NCI-H82 treated with DMSO at 0.1 percent for 48 hours (cell line): ENCODE results near the gene MDM4.
"Not testable (repeated sequence)": the region's sequence is repeated elsewhere in the genome, so short reads cannot be mapped to it uniquely, and the experiment has no call there.

ENCODE experiments used
- DNase-seq: peaks from one replicate; lab custom pipeline; 2025; ENCODE audit not compliant: unreplicated experiment; lab: John Stamatoyannopoulos, UW

Gene MDM4

DNA sequence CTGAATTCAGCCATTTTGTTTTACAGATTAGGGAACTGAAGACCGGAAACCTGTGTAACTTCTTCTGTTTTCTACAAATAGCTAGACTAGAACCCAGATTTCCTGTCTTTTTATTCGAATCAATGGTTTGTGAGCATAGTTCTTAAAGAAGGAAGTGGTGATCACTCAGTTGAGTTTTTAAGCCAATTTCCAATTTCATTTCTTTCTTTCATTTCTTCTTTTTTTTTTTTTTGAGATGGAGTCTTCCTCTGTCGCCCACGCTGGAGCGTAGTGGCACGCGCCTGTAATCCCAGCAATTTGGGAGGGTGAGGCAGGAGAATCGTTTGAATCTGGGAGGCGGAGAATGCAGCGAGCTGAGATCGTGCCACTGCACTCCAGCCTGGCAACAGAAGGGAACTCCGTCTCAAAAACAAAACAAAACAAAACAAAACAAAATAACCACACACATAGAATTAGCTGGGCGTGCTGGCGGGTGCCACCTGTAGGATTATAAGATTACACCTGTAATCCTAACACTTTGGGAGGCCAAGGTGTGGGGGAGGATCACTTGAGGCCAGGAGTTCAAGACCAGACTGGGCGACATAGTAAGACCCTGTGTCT is 3.0 kb upstream of the MDM4 start:
- DNase-seq = no peak

- no peak for DNase-seq
These were observed 1.4 kb upstream of the MDM4 start for GRCh38 chr1:204514828-204515227.

- not testable (repeated sequence) for DNase-seq
These were observed 1.2 kb downstream of the MDM4 start for GRCh38 chr1:204517382-204517781.

DNA sequence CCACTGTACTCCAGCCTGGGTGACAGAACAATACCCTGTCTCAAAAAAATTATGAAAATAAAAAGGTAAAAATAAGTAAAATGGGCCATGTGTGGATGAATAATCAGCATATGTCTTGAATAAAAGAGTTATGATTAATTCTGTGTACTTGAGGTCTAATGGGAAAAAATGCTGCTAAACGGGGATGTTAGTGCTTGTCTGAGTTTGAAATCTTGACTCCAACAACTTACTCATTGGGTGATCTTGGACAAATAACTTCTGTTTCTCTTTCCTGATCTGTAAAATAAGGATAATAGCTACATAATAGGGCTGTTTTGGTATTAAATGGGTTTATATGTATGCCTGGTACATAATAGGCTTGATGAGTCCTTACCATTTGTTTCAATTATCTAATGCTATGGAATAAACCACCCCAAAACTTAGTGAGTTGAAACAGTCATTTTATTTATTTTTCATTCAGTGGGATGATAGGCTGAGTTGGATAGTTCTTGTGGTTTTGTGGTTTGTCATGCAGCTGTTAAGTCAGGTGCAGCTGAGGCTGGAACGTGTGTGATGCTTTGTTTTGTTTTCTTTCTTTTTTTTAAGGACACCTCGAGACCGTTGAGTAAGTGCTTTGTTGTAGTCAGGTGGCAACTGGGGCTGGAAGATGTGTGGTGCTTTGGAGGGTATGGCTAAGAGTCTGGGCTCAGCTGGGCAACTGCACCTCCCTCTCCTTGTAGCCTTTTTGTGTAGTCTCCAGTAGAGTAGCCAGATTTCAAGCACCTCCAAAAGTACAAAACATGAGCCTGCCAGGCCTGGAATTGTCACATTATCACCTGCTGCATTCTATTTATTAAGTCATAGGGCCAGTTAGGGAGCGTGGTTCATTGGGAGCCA is 4.9 kb downstream of the MDM4 start:
- no peak for DNase-seq

- DNase-seq = not testable (repeated sequence)
These were observed 5.8 kb downstream of the MDM4 start for GRCh38 chr1:204521941-204522521.

GRCh38 chr1:204523605-204524215 is 7.5 kb downstream of the MDM4 start:
- no peak for DNase-seq

DNA sequence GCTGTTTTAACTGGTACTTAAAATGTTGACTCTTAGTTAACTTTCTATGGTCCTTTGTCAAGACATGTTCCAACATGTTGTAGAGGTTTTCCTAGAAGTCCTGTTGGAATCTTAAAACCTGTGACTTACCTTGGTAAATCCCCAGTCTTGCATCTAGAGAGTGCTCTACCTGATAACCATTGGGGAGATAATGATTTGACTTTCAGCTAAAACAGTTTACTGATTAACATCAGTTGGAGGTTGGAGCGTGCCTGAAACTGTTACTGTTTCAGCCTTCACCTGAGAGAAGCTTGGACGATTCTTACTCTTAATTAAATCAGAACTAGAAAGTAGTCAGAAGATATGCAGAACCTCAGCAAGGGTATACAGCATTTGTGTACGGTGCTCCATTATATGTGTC is 8.8 kb downstream of the MDM4 start:
- no peak for DNase-seq

DNA sequence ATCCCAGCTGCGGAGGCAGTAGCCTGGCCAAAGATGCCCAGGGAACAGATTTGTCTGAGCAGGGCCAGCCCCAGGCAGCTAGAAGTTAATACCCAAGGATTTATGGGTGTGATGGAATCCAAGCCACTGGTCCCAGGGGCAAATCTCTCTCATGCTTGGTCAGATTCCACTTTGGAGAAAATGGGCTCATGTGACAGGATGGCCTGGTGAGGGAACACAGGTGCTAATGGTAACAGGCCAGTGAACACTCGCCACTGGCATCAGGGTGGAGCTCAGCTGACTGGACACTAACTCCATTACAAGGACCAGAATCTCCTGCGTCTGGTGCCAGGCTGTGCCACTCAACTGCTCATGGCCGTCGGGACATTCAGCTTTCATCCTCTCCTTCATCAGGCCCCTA is 12.0 kb downstream of the MDM4 start:
- no peak for DNase-seq

GRCh38 chr1:204528677-204529076 is 12.5 kb downstream of the MDM4 start:
- DNase-seq = no peak

DNA sequence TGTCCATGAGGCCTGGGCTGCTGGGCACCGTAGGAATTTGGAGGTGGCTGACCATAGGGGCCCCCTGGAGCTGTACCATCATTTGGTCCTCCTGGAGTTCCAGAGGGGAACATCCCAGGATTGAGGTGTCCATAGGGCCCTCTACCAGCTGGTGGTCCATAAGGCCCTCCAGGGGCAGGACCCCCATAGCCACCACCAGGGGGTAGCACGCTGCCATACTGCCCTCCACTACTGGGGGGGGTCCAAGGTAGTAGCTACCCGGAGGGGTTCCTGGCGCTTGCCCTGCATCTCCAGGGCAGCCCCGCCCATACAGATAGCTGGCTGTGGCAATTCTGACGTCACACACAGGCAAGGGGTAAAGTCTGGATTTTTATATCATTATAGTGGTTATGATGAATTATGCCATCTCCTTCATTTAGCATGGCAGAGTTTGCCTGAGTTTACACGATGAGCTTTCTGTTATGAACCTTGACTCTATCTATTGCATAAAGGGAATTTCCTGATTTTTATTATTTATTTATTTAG is 13.2 kb downstream of the MDM4 start:
- no peak for DNase-seq

DNA sequence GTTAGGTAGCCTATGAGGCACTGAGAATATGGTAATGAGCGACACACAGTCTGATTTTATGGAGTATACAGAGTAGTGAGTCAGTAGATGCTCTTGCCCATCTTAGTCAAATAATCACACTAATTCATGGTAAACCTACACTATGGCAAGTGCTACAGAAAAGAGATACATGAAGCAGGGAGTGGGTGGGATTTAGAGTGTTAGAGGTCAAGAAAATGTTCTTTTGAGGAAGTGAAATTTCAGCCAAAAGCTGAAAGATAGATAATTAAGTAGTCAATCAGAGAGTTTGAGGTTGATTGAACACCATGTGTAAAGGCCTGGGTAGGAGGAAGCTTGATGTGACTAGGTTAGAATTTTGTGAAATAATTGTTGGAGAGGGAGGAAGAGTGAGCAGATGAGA is 14.7 kb downstream of the MDM4 start:
- DNase-seq = no peak

GRCh38 chr1:204532832-204533231 is 16.6 kb downstream of the MDM4 start:
- DNase-seq = no peak

GRCh38 chr1:204541626-204542025 is 25.4 kb downstream of the MDM4 start:
- no peak for DNase-seq

DNA sequence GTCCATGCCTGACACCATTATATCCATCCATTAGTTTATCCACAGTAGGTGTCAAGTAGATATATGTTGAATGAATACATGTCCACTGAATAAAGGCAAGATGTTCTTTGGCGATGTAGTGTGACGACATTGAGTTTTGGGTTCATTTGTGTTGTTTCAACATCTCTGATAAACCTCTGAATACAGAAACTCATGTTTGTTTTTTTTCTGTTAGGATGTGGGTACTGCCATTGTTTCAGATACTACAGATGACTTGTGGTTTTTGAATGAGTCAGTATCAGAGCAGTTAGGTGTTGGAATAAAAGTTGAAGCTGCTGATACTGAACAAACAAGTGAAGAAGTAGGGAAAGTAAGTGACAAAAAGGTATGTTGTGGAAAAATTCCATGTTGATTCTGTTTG is 28.1 kb downstream of the MDM4 start:
- DNase-seq = no peak

DNA sequence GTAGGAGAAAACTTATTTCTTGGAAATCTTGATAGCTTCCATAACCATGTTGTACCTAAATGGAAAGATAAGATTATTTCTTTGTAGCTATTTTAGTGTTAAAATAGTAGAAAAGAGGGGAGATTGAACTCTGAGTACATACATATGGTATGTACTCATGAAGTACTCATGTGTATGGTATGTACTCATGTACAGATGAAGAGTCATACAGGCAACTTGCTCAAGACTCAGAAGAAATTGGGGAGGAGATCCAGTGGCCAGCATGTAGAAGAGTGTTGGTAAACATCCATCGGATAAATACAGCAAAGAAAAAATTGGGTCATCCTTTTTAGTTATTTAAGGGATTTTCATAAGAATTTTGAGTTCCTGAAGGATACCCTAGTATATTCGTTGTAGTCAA is 29.0 kb downstream of the MDM4 start:
- DNase-seq = no peak

- no peak for DNase-seq
These were observed 29.7 kb downstream of the MDM4 start for GRCh38 chr1:204545881-204546280.

DNA sequence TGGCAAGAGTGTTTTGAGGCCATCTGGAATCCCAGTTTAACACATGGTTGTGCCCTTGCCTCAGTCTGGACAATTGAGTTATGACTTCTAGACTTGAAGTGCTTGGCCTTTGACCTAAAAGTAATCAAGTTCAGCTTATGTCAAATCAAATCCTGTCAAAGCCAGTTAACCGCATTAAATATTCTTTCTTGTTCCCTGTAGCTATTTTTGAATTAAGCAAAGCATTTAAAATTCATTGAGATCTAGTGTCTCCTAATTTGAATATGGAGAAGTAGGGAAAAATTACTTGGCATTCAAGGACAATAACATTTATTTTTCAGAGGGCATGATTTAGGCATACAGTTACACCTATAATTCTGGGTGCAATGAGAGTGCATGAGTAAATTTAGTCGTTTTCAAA is 32.1 kb downstream of the MDM4 start:
- DNase-seq = peak; percentile 94

GRCh38 chr1:204549313-204549712 is 33.1 kb downstream of the MDM4 start:
- no peak for DNase-seq

DNA sequence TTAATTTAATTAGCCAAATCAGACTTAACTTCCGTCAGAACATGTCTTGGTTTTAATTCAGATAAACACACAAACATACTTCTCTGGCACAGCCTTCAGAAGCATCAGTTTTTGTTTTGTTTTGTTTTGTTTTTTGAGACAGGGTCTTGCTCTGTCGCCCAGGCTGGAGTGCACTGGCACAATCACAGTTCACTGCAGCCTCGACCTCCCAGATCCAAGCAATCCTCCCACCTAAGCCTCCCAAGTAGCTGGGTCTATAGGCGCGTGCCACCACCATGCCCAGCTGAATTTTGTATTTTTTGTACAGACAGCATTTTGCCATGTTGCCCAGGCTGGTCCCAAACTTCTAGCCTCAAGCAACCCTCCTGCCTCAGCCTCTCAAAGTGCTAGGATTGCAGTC is 34.7 kb downstream of the MDM4 start:
- DNase-seq = no peak

DNA sequence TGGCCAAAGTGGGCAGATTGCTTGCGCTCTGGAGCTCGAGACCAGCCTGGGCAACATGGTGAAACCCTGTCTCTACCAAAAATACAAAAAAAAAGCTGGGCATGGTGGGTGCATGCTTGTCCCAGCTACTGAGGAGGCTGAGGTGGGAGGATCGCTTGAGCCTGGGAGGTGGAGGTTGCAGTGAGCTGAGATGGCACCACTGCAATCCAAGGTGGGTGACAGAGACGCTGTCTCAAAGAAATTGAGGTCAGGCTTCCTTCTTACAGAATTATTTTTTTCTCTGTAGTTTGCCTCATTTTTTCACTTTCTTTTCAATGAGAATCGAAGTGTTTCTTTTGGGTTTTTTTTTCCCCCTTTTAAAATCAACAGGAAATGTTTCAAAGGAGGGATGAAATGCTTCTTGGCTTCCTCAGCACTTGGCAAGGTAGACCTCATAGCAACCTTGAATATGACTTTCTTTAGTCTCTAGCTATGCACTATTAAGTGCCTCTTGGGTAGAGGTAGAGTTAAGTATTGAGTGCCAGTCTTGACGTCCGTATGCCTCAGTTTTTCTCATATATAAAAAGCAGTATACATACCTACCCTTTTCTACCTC is 40.3 kb downstream of the MDM4 start:
- DNase-seq = no peak

- DNase-seq = peak; percentile 99
These were observed 42.3 kb downstream of the MDM4 start for GRCh38 chr1:204558467-204558866.
